Type B pancreatic cell (in vitro differentiated cells): ENCODE measurements around the gene TBC1D1. TPM values are rescaled to one million over a fixed set of nuclear protein-coding genes. Genes with fewer than 3 reads are reported as not detected.

Experiments used
- DNase-seq: peaks from one replicate; pipeline ENCODE4 v3.0.0; 2021; ENCODE audit warnings: mixed read lengths; ENCODE audit not compliant: unreplicated experiment; ENCODE audit errors: extremely low spot score
- H3K27ac Mint-ChIP-seq: 2 replicates; pipeline ENCODE4 v1.8.0; 2021; ENCODE audit warnings: mild to moderate bottlenecking, mixed read lengths
- H3K27me3 Mint-ChIP-seq: 2 replicates; pipeline ENCODE4 v1.8.0; 2021; ENCODE audit warnings: mixed read lengths
- H3K36me3 Mint-ChIP-seq: 2 replicates; pipeline ENCODE4 v1.8.0; 2021; ENCODE audit warnings: mixed read lengths
- H3K4me1 Mint-ChIP-seq: one replicate; pipeline ENCODE4 v1.8.0; 2021; ENCODE audit warnings: mixed read lengths; ENCODE audit not compliant: unreplicated experiment
- H3K4me3 Mint-ChIP-seq: 2 replicates; pipeline ENCODE4 v1.8.0; 2021; ENCODE audit warnings: mild to moderate bottlenecking, mixed read lengths
- H3K9me3 Mint-ChIP-seq: 2 replicates; pipeline ENCODE4 v1.8.0; 2021; ENCODE audit warnings: mixed read lengths
- total RNA-seq: library from RNA; stranded (reverse); gene quantifications from 2 replicates; pipeline ENCODE4 v1.2.1, GENCODE V29; 2021; ENCODE audit warnings: low replicate concordance
- TF ChIP-seq, protein P1 (sequence below): fragments of 200-600 bp; sonication (generic); conservative IDR thresholded peaks from 2 replicates; pipeline ENCODE4 v1.5.0; 2021; ENCODE audit warnings: antibody characterized with exemption, mild to moderate bottlenecking

The TBC1D1 gene
- total RNA-seq, 1 donor from 2014 or later: 110 TPM

DNA sequence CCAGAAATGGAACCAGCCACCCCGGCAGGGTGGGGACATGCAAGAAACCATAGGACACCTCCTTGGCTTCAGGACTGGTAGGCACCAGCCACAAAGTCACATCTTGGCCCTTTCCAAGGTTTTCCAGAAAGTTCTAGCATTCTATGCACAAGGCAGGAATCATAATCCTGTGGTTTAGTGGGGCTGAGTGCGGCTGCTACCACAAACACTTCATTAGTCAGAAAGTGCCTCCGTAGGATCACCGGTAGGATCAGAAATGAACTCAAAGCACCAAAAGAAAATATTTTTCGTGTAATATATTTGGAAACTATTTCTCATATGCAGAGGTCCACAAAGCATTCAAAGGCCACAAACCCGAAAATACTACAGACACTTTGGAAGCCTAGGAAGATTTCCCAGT, 261.0 kb downstream of the TBC1D1 start:
- Mint-ChIP-seq H3K27ac (no peak overlapping the region), H3K27me3 (no peaks in the 10 kb centered on the region), H3K4me3 (no peak overlapping the region), H3K4me1 (peaks cover 50% of the 10 kb centered on the region), H3K36me3 (peaks cover 3% of the 10 kb centered on the region), H3K9me3 (peaks cover 9% of the 10 kb centered on the region)
- TF ChIP-seq, protein P1, sequence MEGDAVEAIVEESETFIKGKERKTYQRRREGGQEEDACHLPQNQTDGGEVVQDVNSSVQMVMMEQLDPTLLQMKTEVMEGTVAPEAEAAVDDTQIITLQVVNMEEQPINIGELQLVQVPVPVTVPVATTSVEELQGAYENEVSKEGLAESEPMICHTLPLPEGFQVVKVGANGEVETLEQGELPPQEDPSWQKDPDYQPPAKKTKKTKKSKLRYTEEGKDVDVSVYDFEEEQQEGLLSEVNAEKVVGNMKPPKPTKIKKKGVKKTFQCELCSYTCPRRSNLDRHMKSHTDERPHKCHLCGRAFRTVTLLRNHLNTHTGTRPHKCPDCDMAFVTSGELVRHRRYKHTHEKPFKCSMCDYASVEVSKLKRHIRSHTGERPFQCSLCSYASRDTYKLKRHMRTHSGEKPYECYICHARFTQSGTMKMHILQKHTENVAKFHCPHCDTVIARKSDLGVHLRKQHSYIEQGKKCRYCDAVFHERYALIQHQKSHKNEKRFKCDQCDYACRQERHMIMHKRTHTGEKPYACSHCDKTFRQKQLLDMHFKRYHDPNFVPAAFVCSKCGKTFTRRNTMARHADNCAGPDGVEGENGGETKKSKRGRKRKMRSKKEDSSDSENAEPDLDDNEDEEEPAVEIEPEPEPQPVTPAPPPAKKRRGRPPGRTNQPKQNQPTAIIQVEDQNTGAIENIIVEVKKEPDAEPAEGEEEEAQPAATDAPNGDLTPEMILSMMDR: no peak
- DNase-seq: no peak

DNA sequence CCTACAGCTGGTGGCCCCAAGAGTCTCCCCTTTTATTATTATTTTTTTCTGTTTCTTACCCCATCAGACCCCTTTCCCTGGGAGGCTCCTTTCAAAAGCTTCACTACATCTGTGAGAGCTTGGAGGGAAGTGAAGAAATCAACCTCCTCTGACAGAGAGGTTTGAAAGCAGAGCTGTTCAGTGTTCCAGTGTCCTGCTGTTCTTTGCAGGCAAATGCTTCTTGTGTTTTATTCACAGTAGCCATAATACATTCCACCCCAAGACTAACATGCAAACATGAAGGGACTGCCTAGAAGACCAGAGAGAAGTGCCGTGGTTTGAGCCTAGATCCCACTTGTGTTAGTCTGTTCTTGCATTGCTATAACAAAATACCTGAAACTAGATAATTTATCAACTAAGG, 261.4 kb downstream of the TBC1D1 start:
- peaks cover 9% of the 10 kb centered on the region for H3K9me3 Mint-ChIP-seq
- peak overlapping the region; percentile 61 for H3K27ac Mint-ChIP-seq
- H3K36me3 Mint-ChIP-seq: peaks cover 3% of the 10 kb centered on the region
- H3K4me3 Mint-ChIP-seq: peak overlapping the region; percentile 64
- no peak for DNase-seq
- H3K27me3 Mint-ChIP-seq: no peaks in the 10 kb centered on the region
- peaks cover 52% of the 10 kb centered on the region for H3K4me1 Mint-ChIP-seq
- TF ChIP-seq, protein P1: no peak

DNA sequence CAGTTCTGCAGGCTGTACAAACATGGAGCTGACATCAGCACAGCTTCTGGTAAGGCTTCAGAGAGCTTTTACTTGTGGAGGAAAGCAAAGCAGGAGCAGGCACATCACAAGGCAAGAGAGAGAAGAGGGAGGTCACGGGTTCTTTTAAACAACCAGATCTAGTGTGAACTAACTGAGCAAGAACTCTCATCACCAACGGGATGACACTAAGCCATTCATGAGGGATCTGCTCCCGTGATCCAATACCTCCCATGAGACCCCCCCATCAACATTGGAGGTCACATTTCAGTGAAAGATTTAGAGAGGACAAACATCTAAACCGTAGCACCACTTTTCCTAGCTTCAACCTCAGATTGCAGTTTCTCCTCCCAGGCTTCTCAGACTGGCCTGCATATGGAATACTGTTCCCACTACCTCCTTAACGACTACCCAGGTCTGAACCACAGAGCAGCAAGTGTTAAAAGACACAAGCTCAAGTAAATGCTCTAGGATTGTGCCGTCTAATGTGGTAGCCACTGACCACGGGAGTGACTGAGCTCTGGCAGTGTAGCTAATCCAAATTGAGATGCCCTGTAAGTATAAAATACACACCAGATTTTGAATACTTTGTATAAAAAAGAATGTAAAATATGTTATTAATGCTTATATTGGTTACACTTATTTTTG, 262.0 kb downstream of the TBC1D1 start:
- peak overlapping the region; percentile 61 for H3K27ac Mint-ChIP-seq
- DNase-seq: no peak
- H3K27me3 Mint-ChIP-seq: no peaks in the 10 kb centered on the region
- H3K4me3 Mint-ChIP-seq: peak overlapping the region; percentile 64
- TF ChIP-seq, protein P1: no peak
- peaks cover 57% of the 10 kb centered on the region for H3K4me1 Mint-ChIP-seq
- peaks cover 3% of the 10 kb centered on the region for H3K36me3 Mint-ChIP-seq
- H3K9me3 Mint-ChIP-seq: peaks cover 9% of the 10 kb centered on the region

DNA sequence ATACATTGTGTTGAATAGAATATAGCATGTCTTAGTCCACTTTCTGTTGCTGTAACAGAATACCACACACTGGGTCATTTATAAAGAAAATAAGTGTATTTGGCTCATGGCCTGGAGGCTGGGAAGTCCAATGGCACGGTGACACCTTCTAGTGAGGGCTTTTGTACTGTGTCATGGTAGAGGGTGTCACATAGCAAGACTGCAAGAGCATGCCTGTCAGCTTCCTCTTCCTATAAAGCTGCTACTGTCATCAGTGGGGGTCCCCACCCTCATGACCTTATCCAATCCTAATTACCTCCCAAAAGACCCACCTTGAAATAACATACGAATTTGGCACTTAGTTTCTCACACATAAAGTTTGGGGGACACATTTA, 262.5 kb downstream of the TBC1D1 start:
- Mint-ChIP-seq H3K36me3 (peaks cover 3% of the 10 kb centered on the region), H3K4me3 (no peak overlapping the region), H3K27me3 (no peaks in the 10 kb centered on the region), H3K9me3 (peaks cover 9% of the 10 kb centered on the region), H3K4me1 (peaks cover 61% of the 10 kb centered on the region), H3K27ac (peak overlapping the region; percentile 61)
- no peak for DNase-seq
- TF ChIP-seq, protein P1: no peak

- Mint-ChIP-seq H3K27me3 (no peaks in the 10 kb centered on the region), H3K4me3 (no peak overlapping the region)
- DNase-seq: no peak
These were observed 263.4 kb downstream of the TBC1D1 start for GRCh38 chr4:38154252-38154651.

More at GRCh38 chr4:38154252-38154651, 263.4 kb downstream of the TBC1D1 start:
- H3K4me1 Mint-ChIP-seq: peaks cover 70% of the 10 kb centered on the region
- peak overlapping the region; percentile 82 for H3K27ac Mint-ChIP-seq
- peaks cover 9% of the 10 kb centered on the region for H3K9me3 Mint-ChIP-seq
- H3K36me3 Mint-ChIP-seq: peaks cover 3% of the 10 kb centered on the region
- TF ChIP-seq, protein P1: no peak
